Stimulated activated naive CD4-positive, alpha-beta T cell treated with Interleukin-2 at 50 U/mL for 16 hours (primary cell): Measurements from ENCODE around the gene ARHGEF9.
"Not testable (repeated sequence)": the region's sequence is repeated elsewhere in the genome, so short reads cannot be mapped to it uniquely, and the experiment has no call there.

Experiments
- DNase-seq: peaks from one replicate; lab custom pipeline; 2025; lab: John Stamatoyannopoulos, UW

The ARHGEF9 gene

DNA sequence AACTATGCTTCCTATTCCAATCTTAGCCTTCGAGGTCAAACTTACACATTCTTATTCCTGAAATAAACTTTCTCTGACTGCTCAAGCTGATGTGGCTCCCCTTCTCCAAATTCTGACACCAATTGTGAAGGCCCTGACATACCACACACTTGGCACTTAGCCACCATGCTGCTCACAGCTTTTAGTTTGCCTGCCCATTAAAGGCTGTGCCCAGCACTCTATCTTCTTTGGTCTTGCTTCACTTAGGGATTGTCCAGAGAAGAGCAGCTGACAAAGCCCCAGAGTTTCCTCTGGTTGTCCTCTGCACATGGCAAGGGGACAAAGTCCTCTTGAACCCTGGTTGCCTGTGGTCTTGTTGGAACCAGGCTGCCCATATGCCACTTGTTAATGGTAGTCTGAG, 126.1 kb downstream of the ARHGEF9 start:
- no peak for DNase-seq

DNA sequence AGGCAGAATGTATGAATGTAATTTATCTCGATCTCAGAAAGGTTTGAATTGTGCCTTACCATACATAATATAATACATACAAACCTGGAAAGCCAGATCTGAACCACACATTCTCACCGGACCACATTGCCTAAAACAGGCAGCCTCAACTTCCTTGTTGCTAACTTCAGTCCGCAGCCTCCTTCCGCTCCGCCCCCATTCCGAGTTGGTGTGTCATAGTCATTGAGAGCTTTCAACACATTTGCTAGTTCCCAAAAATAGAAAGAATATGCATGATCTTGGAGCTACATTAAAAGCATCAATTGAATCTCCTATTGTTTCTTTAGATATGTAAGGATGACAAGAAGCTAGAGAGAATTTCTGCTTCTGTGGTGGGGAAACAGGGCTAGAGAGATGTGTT, 127.2 kb downstream of the ARHGEF9 start:
- no peak for DNase-seq

DNA sequence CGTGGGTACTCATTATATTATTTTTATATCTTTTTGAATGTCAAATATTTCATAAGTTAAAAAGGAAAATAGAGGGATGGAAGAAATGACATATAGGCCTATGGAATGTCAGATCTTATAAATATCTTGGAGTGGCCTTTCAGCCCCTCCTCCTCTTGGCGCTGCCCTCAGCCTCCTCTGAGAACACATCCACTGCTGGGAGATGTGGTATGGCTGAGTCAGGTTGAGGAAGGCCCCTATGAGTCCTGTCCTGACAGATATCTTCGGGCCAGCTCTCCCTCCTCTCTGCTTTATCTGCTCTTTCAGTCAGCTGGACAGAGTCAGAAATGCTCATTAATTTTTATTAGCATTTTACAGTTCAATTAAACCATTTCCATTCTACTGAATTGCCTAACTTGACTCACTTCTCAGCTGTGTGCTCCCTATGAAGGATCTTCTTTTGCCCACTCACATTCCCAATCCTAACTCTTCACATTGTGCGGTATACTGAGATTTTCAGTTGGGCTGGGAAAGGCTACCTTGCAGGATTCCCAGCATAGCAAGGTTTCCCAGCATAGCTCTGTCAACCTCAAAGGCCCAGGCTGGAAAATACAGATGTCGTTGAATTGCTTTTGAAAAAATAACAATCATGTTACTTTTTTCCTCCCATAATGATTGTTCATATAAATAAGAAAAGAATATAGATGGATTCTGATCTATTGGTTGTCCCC, 128.0 kb downstream of the ARHGEF9 start:
- DNase-seq = no peak

DNA sequence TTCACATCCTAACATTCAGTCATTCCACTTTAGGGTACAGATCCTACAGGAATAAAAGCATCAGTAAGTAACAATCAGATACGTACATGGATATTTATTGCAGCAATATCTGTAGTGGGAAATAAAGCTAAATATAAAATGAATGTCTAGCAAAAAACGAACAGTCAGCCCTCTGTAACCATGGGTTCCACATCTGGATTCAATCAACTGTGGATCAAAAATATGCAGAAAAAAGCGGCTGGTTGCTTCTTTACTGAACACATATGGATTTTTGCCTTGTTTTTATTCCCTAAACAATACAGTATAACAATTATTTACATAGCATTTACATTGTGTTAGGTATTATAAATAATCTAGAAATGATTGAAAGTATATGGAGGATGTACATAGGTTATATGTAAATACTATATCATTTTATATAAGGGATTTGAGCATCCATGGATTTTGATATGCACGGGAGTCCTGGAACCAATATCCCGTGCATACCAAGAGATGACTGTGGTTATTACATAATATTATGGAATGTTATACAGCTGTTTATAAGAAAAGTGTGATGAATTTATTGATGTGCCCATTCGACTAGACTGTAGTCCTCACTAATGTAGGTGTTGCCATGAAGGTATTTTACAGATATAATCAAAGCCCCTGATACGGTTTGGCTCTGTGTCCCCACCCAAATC, 132.8 kb downstream of the ARHGEF9 start:
- no peak for DNase-seq

DNA sequence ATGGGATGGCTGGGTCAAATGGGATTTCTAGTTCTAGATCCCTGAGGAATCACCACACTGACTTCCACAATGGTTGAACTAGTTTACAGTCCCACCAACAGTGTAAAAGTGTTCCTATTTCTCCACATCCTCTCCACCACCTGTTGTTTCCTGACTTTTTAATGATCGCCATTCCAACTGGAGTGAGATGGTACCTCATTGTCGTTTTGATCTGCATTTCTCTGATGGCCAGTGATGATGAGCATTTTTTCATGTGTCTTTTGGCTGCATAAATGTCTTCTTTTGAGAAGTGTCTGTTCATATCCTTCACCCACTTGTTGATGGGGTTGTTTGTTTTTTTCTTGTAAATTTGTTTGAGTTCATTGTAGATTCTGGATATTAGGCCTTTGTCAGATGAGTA, 139.3 kb downstream of the ARHGEF9 start:
- DNase-seq = not testable (repeated sequence)

DNA sequence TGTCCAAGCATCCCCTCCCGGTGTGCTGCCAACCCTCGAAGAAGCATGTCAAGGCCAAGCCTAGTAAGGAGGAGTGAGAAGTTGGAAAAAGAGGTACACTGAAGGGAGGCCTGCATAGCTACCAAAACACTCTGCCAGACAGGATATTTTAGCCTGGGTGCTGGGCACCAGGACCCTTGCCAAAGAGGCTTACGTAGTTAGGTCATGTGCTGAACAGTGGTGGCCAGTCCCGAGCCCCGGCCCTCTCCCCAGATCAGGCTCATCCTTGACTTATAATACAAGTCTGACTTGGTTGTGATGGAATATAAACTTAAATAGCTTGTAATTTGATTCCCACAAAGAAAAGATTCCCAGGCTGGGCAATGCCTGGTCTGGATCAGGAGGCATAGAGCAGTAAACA, 149.3 kb downstream of the ARHGEF9 start:
- DNase-seq = no peak

DNA sequence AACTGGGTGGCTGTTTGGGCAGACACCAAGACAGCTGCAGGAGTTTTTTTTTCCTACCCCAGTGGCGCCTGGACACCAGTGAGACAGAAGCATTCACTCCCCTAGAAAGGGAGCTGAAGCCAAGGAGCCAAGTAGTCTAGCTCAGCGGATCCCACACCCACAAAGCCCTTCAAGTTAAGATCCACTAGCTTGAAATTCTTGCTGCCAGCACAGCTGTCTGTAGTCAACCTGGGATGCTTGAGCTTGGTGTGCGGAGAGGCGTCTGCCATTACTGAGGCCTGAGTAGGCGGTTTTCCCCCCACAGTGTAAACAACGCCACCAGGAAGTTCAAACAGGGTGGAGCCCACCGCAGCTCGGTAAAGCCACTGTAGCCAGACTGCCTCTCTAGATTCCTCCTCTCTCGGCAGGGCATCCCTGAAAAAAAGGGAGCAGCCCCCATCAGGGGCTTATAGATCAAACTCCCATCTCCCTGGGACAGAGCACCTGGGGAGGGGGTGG, 171.4 kb downstream of the ARHGEF9 start:
- no peak for DNase-seq

DNA sequence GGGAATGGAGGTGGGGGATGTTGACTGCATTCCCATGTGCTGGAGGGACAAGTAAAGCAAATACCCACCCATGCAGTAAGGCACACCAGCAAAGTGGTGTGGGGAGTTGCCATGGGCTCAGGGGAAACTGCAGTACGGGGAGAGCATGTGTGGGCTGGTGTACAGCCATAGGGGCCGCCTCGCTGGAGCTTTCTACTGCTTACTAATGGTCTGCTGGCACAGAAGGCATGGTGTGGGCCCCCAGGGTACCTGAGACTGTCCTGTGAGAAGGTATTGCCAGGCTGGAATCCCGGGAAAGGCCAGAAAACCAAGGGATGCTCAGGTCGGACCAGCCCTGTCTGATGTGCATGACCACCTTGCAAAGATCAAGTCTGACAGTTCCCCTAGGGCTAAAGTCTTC, 199.1 kb downstream of the ARHGEF9 start:
- DNase-seq = no peak
